HepG2 (cell line): ENCODE results near the gene DTNA. TPM values are rescaled to one million over a fixed set of nuclear protein-coding genes. Genes with fewer than 3 reads are reported as not detected.

Source experiments
- ATAC-seq: fragments of 200-7000 bp; cut with Tn5 transposase; 3 replicates; pipeline ENCODE4 v1.9.1; 2020; ENCODE audit warnings: mild to moderate bottlenecking, moderate library complexity
- BruUV-seq: library from RNA; stranded (reverse); fragments of 400-500 nt; replicated peaks from 2 replicates; lab custom pipeline; 2021; lab: Mats Ljungman, UMichigan
- CTCF ChIA-PET: fragments of 300-600 bp; formaldehyde crosslinking; extraction: SDS; loops from one replicate; lab custom pipeline; 2021; ENCODE audit warnings: low total read pairs, inconsistent platforms, low intra/inter-chr PET ratio; lab: Yijun Ruan, JAX
- POLR2A ChIA-PET: fragments of 350-600 bp; sonication (Branson Sonifier 250); formaldehyde crosslinking; loops from one replicate; lab custom pipeline; 2020; ENCODE audit warnings: antibody characterized with exemption, inconsistent platforms; lab: Yijun Ruan, JAX
- DNase-seq: peaks from one replicate; pipeline ENCODE4 v3.0.0-alpha.2; 2015; ENCODE audit warnings: low spot score
- FAIRE-seq: peaks from 3 replicates; lab custom pipeline; 2011; peaks lifted over from hg19 to GRCh38; lab: Jason Lieb, UNC
- H2AFZ ChIP-seq: one replicate; pipeline ENCODE4 v1.6.1; 2011; ENCODE audit warnings: low read length, inconsistent platforms
- H3K27ac ChIP-seq: fragments of 300-600 bp; 3 replicates; pipeline ENCODE4 v1.8.0; 2011; ENCODE audit warnings: mixed run types, mild to moderate bottlenecking, mixed read lengths, low read length, inconsistent platforms; ENCODE audit not compliant: insufficient read depth; ENCODE audit errors: extremely low read length
- H3K27me3 ChIP-seq, 2 experiments: fragments of 200-600 bp in 1 of 2; 2 replicates in 1 of 2; 3 replicates in 1 of 2; pipeline versions ENCODE4 v1.6.0 to v1.8.0; 2011; ENCODE audit warnings: low read length in 2 of 2, mild to moderate bottlenecking in 2 of 2, moderate library complexity in 2 of 2, inconsistent platforms in 1 of 2; ENCODE audit not compliant: insufficient read depth in 2 of 2, control insufficient read depth in 1 of 2
- H3K36me3 ChIP-seq, 2 experiments: fragments of 200-600 bp in 1 of 2; replicated peaks in 1 of 2; 2 replicates in 1 of 2; 3 replicates in 1 of 2; pipeline versions ENCODE4 v1.5.1 to v1.8.0; 2011; ENCODE audit warnings: low read length in 2 of 2, inconsistent platforms in 1 of 2; ENCODE audit not compliant: insufficient read depth in 2 of 2, control insufficient read depth in 1 of 2
- H3K4me1 ChIP-seq: 2 replicates; pipeline ENCODE4 v1.5.1; 2012; ENCODE audit warnings: low read length, inconsistent platforms; ENCODE audit not compliant: insufficient read depth
- H3K4me2 ChIP-seq: 2 replicates; pipeline ENCODE4 v1.6.0; 2011; ENCODE audit warnings: low read depth, low read length, inconsistent platforms
- H3K4me3 ChIP-seq, 3 experiments: fragments of 200-600 bp in 1 of 3; sonication (generic), shearing (Covaris generic) in 1 of 3; replicated peaks in 1 of 3; 2 replicates each; pipeline ENCODE4 v1.5.1; 2011 to 2016; ENCODE audit warnings: low read length in 3 of 3, inconsistent platforms in 2 of 3, low read depth in 2 of 3, mild to moderate bottlenecking in 2 of 3, control low read depth in 1 of 3, mixed read lengths in 1 of 3; ENCODE audit not compliant: insufficient read depth in 1 of 3
- H3K79me2 ChIP-seq: one replicate; pipeline ENCODE4 v1.6.1; 2011; ENCODE audit warnings: low read length, inconsistent platforms; ENCODE audit not compliant: insufficient read depth
- H3K9ac ChIP-seq: 2 replicates; pipeline ENCODE4 v1.6.0; 2011; ENCODE audit warnings: mild to moderate bottlenecking, low read depth, low read length, inconsistent platforms; ENCODE audit not compliant: insufficient read depth
- H3K9me3 ChIP-seq: 2 replicates; pipeline ENCODE4 v1.5.1; 2012; ENCODE audit warnings: mild to moderate bottlenecking, low read length
- H4K20me1 ChIP-seq: 2 replicates; pipeline ENCODE4 v1.6.0; 2011; ENCODE audit warnings: inconsistent platforms, mild to moderate bottlenecking, low read length, moderate library complexity; ENCODE audit not compliant: insufficient read depth
- ELF4 ChIP-seq: sonication (generic); formaldehyde crosslinking; IDR thresholded peaks from 2 replicates; pipeline ENCODE4 v1.5.0; 2020; ENCODE audit warnings: missing genetic modification reagents, mild to moderate bottlenecking, moderate library complexity, borderline replicate concordance
- EP300 ChIP-seq, 3 experiments: sonication (generic) in 1 of 3; formaldehyde crosslinking in 1 of 3; IDR thresholded peaks; 2 replicates each; pipeline versions ENCODE4 v1.5.1 to v1.6.1; 2011 to 2020; ENCODE audit warnings: low read depth in 2 of 3, low read length in 2 of 3, borderline replicate concordance in 1 of 3, improper control_type of control experiment in 1 of 3, mild to moderate bottlenecking in 1 of 3, missing genetic modification reagents in 1 of 3, moderate library complexity in 1 of 3
- ETV5 ChIP-seq: IDR thresholded peaks from 2 replicates; pipeline ENCODE4 v1.6.1; 2018; ENCODE audit warnings: missing biosample characterization, missing genetic modification reagents, inconsistent platforms, borderline replicate concordance
- FOSL2 ChIP-seq: sonication (generic); formaldehyde crosslinking; IDR thresholded peaks from 2 replicates; pipeline ENCODE4 v1.4.0; 2020; ENCODE audit warnings: missing genetic modification reagents
- HMGA1 ChIP-seq: sonication (generic); formaldehyde crosslinking; conservative IDR thresholded peaks from 2 replicates; pipeline ENCODE4 v1.4.0; 2020; ENCODE audit warnings: missing genetic modification reagents
- MAF1 ChIP-seq: sonication (generic); formaldehyde crosslinking; IDR thresholded peaks from 2 replicates; pipeline ENCODE4 v1.5.0; 2020; ENCODE audit warnings: missing genetic modification reagents, borderline replicate concordance
- MLLT10 ChIP-seq: sonication (generic); formaldehyde crosslinking; IDR thresholded peaks from 2 replicates; pipeline ENCODE4 v1.4.0; 2020; ENCODE audit warnings: missing genetic modification reagents
- XRCC5 ChIP-seq: fragments of 200-400 bp; formaldehyde crosslinking; optimal IDR thresholded peaks from 2 replicates; pipeline ENCODE3; 2017; ENCODE audit warnings: mild to moderate bottlenecking, low read length
- ZNF205 ChIP-seq: IDR thresholded peaks from 2 replicates; pipeline ENCODE4 v1.6.1; 2018; ENCODE audit warnings: missing biosample characterization, missing genetic modification reagents
- ZNF350 ChIP-seq: sonication (generic); formaldehyde crosslinking; IDR thresholded peaks from 2 replicates; pipeline ENCODE4 v1.4.0; 2020; ENCODE audit warnings: mild to moderate bottlenecking, low read depth, missing genetic modification reagents, borderline replicate concordance
- ZNF629 ChIP-seq: sonication (generic); formaldehyde crosslinking; conservative IDR thresholded peaks from 2 replicates; pipeline ENCODE4 v1.5.0; 2020; ENCODE audit warnings: missing genetic modification reagents
- ZNF75D ChIP-seq: sonication (generic); formaldehyde crosslinking; IDR thresholded peaks from 2 replicates; pipeline ENCODE4 v1.8.1; 2023; ENCODE audit warnings: missing genetic modification reagents, mild to moderate bottlenecking, borderline replicate concordance
- WGBS: methylation state at CpG from one replicate; pipeline ENCODE4 v1.1.6; 2017; ENCODE audit warnings: low lambda C conversion rate; 5-methylcytosine and 5-hydroxymethylcytosine counted together
- in situ Hi-C: cut with HindIII; loops from 2 replicates; pipeline ENCODE4 v1.10.0; 2017; ENCODE audit warnings: low pct_unique_long_range_greater_than_20kb; ENCODE audit not compliant: extremely low pct_ligation_motif_present
- intact Hi-C: fragments of 100-400 bp; cut with micrococcal nuclease; formaldehyde crosslinking; loops from one replicate; pipeline ENCODE4 v1.10.0; 2022; ENCODE audit not compliant: unreplicated experiment
- polyA plus RNA-seq, 8 experiments: library from polyadenylated mRNA; depleted of rRNA in 3 of 8; stranded (reverse) in 7 of 8; unstranded in 1 of 8; fragments of >200 nt; fragmentation: Illumina TruSeq in 4 of 8; extraction: Trizol in 4 of 8; gene quantifications; 2 replicates each; pipeline versions ENCODE4 v1.2.1 to v1.2.3, GENCODE V29; 2011 to 2016; ENCODE audit warnings: low read depth in 4 of 8, missing spikeins in 1 of 8, mixed read lengths in 1 of 8; ENCODE audit not compliant: insufficient read depth in 1 of 8
- total RNA-seq, 5 experiments: library from RNA; depleted of rRNA; stranded (reverse); fragments of >200 nt; fragmentation: Illumina TruSeq; extraction: Trizol; gene quantifications; 2 replicates each; pipeline ENCODE4 v1.2.3, GENCODE V29; 2016; ENCODE audit warnings: low read depth in 1 of 5
- TF ChIP-seq, protein P1 (sequence below): sonication (generic); formaldehyde crosslinking; IDR thresholded peaks from 2 replicates; pipeline ENCODE4 v1.4.0; 2020; ENCODE audit warnings: missing genetic modification reagents
- TF ChIP-seq, protein P2 (sequence below): sonication (generic); formaldehyde crosslinking; IDR thresholded peaks from 2 replicates; pipeline ENCODE4 v1.4.0; 2020; ENCODE audit warnings: missing genetic modification reagents
- TF ChIP-seq, protein P3 (sequence below): conservative IDR thresholded peaks from 2 replicates; pipeline ENCODE4 v1.6.1; 2018; ENCODE audit warnings: missing genetic modification reagents

DTNA gene
- total and polyA plus RNA-seq, 2 of the 13 experiments (the other 11 are each of a cell fraction or from before 2014, with no cell fraction given): 8.5 to 29.0 TPM

- TF ChIP-seq, protein P1, sequence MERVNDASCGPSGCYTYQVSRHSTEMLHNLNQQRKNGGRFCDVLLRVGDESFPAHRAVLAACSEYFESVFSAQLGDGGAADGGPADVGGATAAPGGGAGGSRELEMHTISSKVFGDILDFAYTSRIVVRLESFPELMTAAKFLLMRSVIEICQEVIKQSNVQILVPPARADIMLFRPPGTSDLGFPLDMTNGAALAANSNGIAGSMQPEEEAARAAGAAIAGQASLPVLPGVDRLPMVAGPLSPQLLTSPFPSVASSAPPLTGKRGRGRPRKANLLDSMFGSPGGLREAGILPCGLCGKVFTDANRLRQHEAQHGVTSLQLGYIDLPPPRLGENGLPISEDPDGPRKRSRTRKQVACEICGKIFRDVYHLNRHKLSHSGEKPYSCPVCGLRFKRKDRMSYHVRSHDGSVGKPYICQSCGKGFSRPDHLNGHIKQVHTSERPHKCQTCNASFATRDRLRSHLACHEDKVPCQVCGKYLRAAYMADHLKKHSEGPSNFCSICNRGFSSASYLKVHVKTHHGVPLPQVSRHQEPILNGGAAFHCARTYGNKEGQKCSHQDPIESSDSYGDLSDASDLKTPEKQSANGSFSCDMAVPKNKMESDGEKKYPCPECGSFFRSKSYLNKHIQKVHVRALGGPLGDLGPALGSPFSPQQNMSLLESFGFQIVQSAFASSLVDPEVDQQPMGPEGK (CRISPR knock-in tag): no peak
Measured at GRCh38 chr18:34742891-34743341, 32.8 kb downstream of the DTNA start (continued).

- Histone ChIP-seq H3K4me3 (no peak overlapping the region), H3K36me3 (no peaks in the 10 kb centered on the region), H4K20me1 (no peaks in the 10 kb centered on the region), H3K27me3 (no peaks in the 10 kb centered on the region), H3K27ac (no peak overlapping the region), H3K79me2 (no peaks in the 10 kb centered on the region), H3K9ac (no peak overlapping the region), H3K4me2 (no peak overlapping the region), H3K4me1 (no peaks in the 10 kb centered on the region), H2AFZ (no peak overlapping the region), H3K9me3 (no peaks in the 10 kb centered on the region)
- ATAC-seq (no peak), DNase-seq (no peak), FAIRE-seq (no peak)
- intact Hi-C loops (no loop called here), in situ Hi-C loops (no loop called here)
- CTCF ChIA-PET: no interaction called here
- BruUV-seq: no TSS peak
- POLR2A ChIA-PET: no interaction called here
- 64% methylated on average over 4 of the region's 4 CpGs for WGBS
- no peak for TF ChIP-seq XRCC5
- no peak for TF ChIP-seq ZNF205 (CRISPR knock-in tag)
- no peak for TF ChIP-seq MAF1
- no peak for TF ChIP-seq ZNF350
- TF ChIP-seq FOSL2 (CRISPR knock-in tag): no peak
- TF ChIP-seq, protein P2, sequence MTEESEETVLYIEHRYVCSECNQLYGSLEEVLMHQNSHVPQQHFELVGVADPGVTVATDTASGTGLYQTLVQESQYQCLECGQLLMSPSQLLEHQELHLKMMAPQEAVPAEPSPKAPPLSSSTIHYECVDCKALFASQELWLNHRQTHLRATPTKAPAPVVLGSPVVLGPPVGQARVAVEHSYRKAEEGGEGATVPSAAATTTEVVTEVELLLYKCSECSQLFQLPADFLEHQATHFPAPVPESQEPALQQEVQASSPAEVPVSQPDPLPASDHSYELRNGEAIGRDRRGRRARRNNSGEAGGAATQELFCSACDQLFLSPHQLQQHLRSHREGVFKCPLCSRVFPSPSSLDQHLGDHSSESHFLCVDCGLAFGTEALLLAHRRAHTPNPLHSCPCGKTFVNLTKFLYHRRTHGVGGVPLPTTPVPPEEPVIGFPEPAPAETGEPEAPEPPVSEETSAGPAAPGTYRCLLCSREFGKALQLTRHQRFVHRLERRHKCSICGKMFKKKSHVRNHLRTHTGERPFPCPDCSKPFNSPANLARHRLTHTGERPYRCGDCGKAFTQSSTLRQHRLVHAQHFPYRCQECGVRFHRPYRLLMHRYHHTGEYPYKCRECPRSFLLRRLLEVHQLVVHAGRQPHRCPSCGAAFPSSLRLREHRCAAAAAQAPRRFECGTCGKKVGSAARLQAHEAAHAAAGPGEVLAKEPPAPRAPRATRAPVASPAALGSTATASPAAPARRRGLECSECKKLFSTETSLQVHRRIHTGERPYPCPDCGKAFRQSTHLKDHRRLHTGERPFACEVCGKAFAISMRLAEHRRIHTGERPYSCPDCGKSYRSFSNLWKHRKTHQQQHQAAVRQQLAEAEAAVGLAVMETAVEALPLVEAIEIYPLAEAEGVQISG: no peak
- no peak for TF ChIP-seq ZNF75D (CRISPR knock-in tag)
- no peak for TF ChIP-seq ETV5 (CRISPR knock-in tag)
- TF ChIP-seq, protein P3, sequence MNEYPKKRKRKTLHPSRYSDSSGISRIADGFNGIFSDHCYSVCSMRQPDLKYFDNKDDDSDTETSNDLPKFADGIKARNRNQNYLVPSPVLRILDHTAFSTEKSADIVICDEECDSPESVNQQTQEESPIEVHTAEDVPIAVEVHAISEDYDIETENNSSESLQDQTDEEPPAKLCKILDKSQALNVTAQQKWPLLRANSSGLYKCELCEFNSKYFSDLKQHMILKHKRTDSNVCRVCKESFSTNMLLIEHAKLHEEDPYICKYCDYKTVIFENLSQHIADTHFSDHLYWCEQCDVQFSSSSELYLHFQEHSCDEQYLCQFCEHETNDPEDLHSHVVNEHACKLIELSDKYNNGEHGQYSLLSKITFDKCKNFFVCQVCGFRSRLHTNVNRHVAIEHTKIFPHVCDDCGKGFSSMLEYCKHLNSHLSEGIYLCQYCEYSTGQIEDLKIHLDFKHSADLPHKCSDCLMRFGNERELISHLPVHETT: no peak
- no peak for TF ChIP-seq EP300 (IDR thresholded peaks at IDR 0.05; ENCODE audit: low read depth in 2 of 2, low read length in 2 of 2)
- no peak for TF ChIP-seq EP300 (CRISPR knock-in tag; IDR thresholded peaks at IDR 0.05; ENCODE audit: borderline replicate concordance)
- no peak for TF ChIP-seq MLLT10 (CRISPR knock-in tag)
- no peak for TF ChIP-seq ZNF629
- TF ChIP-seq ELF4 (CRISPR knock-in tag): no peak
- TF ChIP-seq HMGA1 (CRISPR knock-in tag): no peak
Measured at GRCh38 chr18:34744569-34744968, 34.5 kb downstream of the DTNA start.
